ENCODE measurements around the gene ANKS1B. TPM values are rescaled to one million over a fixed set of nuclear protein-coding genes. Genes with fewer than 3 reads are reported as not detected.

Gene ANKS1B
- total RNA-seq, 4 donors from 2014 or later: 34.5 to 81.9 (median 71.1) TPM

- intact Hi-C loops (cut with DNase I): no loop called here
- no peak for DNase-seq
- Histone ChIP-seq H3K9me3 (no peaks in the 10 kb centered on the region), H3K4me1 (no peaks in the 10 kb centered on the region), H3K4me3 (replicated peaks in 1 of 3) (no peak overlapping the region), H3K27me3 (no peaks in the 10 kb centered on the region), H3K27ac (no peak overlapping the region), H3K36me3 (no peaks in the 10 kb centered on the region)
- WGBS, 2 donors: 21 to 28% methylated on average over 2 of the region's 2 CpGs
- TF ChIP-seq POLR2A (IDR thresholded peaks at IDR 0.05): no peak
- TF ChIP-seq CTCF (IDR thresholded peaks at IDR 0.05): no peak
Observed at GRCh38 chr12:99170037-99170436, 814.7 kb downstream of the ANKS1B start.

DNA sequence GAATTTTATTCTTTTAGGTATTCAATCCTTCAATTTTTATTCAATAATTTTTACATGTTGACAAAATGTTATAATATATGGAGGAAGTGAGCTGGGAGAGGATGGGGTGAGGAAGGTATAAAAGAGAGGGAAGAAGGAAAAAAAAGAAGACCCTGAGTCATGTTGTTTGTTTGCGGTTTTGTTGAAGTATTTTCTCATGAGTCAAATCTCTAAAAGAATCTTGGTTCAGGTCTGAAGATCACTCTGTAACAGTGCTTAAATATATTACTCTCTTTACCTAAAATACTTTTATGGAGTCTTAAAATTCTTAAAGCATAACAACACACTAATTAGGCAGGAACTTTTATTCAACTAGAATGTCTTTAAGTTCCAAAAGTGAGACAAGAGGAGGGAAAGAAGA is 826.8 kb downstream of the ANKS1B start:
- TF ChIP-seq CTCF (IDR thresholded peaks at IDR 0.05) (no peak), POLR2A (IDR thresholded peaks at IDR 0.05) (no peak)
- Histone ChIP-seq H3K9me3 (no peaks in the 10 kb centered on the region), H3K27me3 (no peaks in the 10 kb centered on the region), H3K36me3 (no peaks in the 10 kb centered on the region), H3K4me1 (no peaks in the 10 kb centered on the region), H3K27ac (no peak overlapping the region), H3K4me3 (replicated peaks in 1 of 3) (no peak overlapping the region)
- intact Hi-C loops (cut with DNase I): no loop called here
- WGBS, 2 donors: 88 to 95% methylated on average over 1 of the region's 1 CpG
- DNase-seq: no peak

DNA sequence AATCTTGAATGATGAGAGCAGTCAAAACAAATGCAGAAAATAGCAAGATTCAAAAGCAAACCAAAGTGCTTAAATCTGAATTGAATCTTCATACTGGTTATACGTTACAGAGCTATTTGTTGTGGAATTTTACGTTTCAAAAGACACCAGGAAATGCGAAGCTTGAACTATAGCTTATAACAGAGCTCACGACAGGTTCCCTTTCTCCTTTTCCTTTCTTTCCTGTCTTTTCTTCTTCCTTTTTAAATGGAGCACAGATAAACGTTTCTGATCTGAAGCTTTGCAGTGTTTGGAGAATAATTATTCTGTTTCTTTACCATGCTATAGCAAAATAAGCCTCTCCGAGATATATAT is 829.8 kb downstream of the ANKS1B start:
- H3K4me3 ChIP-seq (replicated peaks in 1 of 3): no peak overlapping the region

GRCh38 chr12:99154216-99154982 is 830.3 kb downstream of the ANKS1B start:
- no peak overlapping the region for H3K27ac ChIP-seq

More for the DNA sequence above, 829.8 kb downstream of the ANKS1B start:
- Histone ChIP-seq H3K27ac (no peak overlapping the region), H3K9me3 (no peaks in the 10 kb centered on the region), H3K36me3 (no peaks in the 10 kb centered on the region), H3K27me3 (no peaks in the 10 kb centered on the region), H3K4me1 (no peaks in the 10 kb centered on the region)
- TF ChIP-seq POLR2A (IDR thresholded peaks at IDR 0.05): no peak
- TF ChIP-seq CTCF (IDR thresholded peaks at IDR 0.05): no peak
- 31 to 34% methylated on average over 6 of the region's 6 CpGs for WGBS, 2 donors
- no peak for DNase-seq
- intact Hi-C loops (cut with DNase I): no loop called here

More at GRCh38 chr12:99154216-99154982, 830.3 kb downstream of the ANKS1B start:
- peak; percentile 50 to 57 for DNase-seq
- H3K27me3 ChIP-seq: no peaks in the 10 kb centered on the region
- WGBS, 2 donors: 38 to 43% methylated on average over 17 of the region's 17 CpGs
- no peaks in the 10 kb centered on the region for H3K36me3 ChIP-seq
- intact Hi-C loops (cut with DNase I): no loop called here
- H3K4me3 ChIP-seq (replicated peaks in 1 of 3): no peak overlapping the region
- H3K4me1 ChIP-seq: no peaks in the 10 kb centered on the region
- no peaks in the 10 kb centered on the region for H3K9me3 ChIP-seq
- no peak for TF ChIP-seq POLR2A (IDR thresholded peaks at IDR 0.05)
- no peak for TF ChIP-seq CTCF (IDR thresholded peaks at IDR 0.05)

Measured in thyroid gland (tissue), 4 donors.